Right lobe of liver (tissue), 6 donors: ENCODE results near the gene RCAN3. TPM values are rescaled to one million over a fixed set of nuclear protein-coding genes. Genes with fewer than 3 reads are reported as not detected.
A peak's percentile ranks its signal among the peaks of the same experiment; 100 is the strongest.

ENCODE experiments used
- ATAC-seq, 4 donors: fragments of 200-7000 bp; cut with Tn5 transposase; one replicate each; pipeline ENCODE4 v1.9.1; 2020; ENCODE audit warnings: mild to moderate bottlenecking in 4 of 4, moderate library complexity in 4 of 4
- DNase-seq, 3 donors: peaks; one replicate each; pipeline ENCODE4 v3.0.0-alpha.2; 2020
- H3K27ac ChIP-seq, 3 donors: fragments of 200-600 bp; one replicate each; pipeline ENCODE4 v1.8.0; 2022
- H3K27me3 ChIP-seq, 2 donors: fragments of 200-600 bp; one replicate each; pipeline ENCODE4 v1.8.0; 2022
- H3K36me3 ChIP-seq, 4 donors: fragments of 200-600 bp; sonication (generic) in 1 of 4; one replicate each; pipeline versions ENCODE4 v1.5.1 to v1.8.0; 2017 to 2022; ENCODE audit warnings: control low read depth in 1 of 4
- H3K4me1 ChIP-seq, 4 donors: fragments of 200-600 bp; sonication (generic) in 1 of 4; one replicate each; pipeline versions ENCODE4 v1.5.1 to v1.8.0; 2017 to 2022; ENCODE audit warnings: control low read depth in 1 of 4
- H3K4me3 ChIP-seq, 3 donors: fragments of 200-600 bp; one replicate each; pipeline ENCODE4 v1.8.0; 2022
- H3K9me3 ChIP-seq, 4 donors: fragments of 200-600 bp; sonication (generic) in 1 of 4; one replicate each; pipeline versions ENCODE4 v1.5.1 to v1.8.0; 2017 to 2022; ENCODE audit warnings: control low read depth in 1 of 4
- POLR2A ChIP-seq: fragments of 450-650 bp; IDR thresholded peaks from one replicate; pipeline ENCODE4 v1.6.1; 2017; ENCODE audit warnings: antibody characterized with exemption, mild to moderate bottlenecking
- WGBS: methylation state at CpG from one replicate; pipeline ENCODE4 v1.1.6; 2018; ENCODE audit warnings: low coverage, low lambda C conversion rate; ENCODE audit not compliant: insufficient coverage; ENCODE audit errors: missing lambda C conversion rate; 5-methylcytosine and 5-hydroxymethylcytosine counted together
- intact Hi-C, 2 donors: fragments of 100-400 bp; cut with DNase I; formaldehyde crosslinking; loops; one replicate each; pipeline versions ENCODE4 v1.11.2 to v1.14.1; 2022
- total RNA-seq, 6 experiments: library from RNA; depleted of rRNA in 2 of 6; stranded (reverse); fragments of >200 nt in 2 of 6; fragmentation: NEBNext Ultra II Directional in 3 of 6; extraction: Animal tissue kit (Norgen Biotek cat#: 25700) in 3 of 6; gene quantifications; one replicate each; pipeline versions ENCODE4 v1.1.0 to v1.2.4, GENCODE V29; 2016 to 2023
- TF ChIP-seq, protein P1 (sequence below), 4 donors: fragments of 200-600 bp in 3 of 4; fragments of 450-650 bp in 1 of 4; IDR thresholded peaks; one replicate each; pipeline versions ENCODE4 v1.5.1 to v1.8.0; 2016 to 2022; ENCODE audit warnings: antibody characterized with exemption in 4 of 4, mild to moderate bottlenecking in 2 of 4
- donor health status: DM: no; HTN: yes; CAD: no.
- donor health status: DM: no; HTN: no; CAD: no.
- donor health status: DM: no; HTN: no; CAD: no.
- donor health status: DM: no; HTN: yes; CAD: no.
- donor health status: DM: no; HTN: yes; CAD: no.

Gene RCAN3
- total RNA-seq, 6 experiments from 2014 or later = 1.2 to 3.1 (median 2.1) TPM

DNA sequence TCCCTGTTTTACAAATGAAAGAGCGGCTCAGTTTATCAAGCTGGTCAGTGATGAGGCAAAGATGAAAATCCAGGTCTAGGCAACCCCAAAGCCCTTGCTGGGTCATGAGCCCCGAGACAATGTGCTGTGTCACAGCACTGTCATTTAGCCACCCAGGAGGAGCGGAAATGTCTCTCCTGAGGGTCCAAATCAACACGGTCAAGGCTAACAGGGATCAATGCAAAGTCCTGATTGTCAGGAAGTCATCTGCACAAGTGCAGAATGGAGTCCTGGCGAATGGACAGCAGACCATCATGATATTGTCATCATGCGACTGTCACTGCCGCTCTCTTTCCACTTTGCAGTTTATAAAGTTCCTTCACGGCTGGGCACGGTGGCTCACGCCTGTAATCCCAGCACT, 83.5 kb downstream of the RCAN3 start:
- TF ChIP-seq, protein P1, sequence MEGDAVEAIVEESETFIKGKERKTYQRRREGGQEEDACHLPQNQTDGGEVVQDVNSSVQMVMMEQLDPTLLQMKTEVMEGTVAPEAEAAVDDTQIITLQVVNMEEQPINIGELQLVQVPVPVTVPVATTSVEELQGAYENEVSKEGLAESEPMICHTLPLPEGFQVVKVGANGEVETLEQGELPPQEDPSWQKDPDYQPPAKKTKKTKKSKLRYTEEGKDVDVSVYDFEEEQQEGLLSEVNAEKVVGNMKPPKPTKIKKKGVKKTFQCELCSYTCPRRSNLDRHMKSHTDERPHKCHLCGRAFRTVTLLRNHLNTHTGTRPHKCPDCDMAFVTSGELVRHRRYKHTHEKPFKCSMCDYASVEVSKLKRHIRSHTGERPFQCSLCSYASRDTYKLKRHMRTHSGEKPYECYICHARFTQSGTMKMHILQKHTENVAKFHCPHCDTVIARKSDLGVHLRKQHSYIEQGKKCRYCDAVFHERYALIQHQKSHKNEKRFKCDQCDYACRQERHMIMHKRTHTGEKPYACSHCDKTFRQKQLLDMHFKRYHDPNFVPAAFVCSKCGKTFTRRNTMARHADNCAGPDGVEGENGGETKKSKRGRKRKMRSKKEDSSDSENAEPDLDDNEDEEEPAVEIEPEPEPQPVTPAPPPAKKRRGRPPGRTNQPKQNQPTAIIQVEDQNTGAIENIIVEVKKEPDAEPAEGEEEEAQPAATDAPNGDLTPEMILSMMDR (IDR thresholded peaks at IDR 0.05) = no peak
- no peak for TF ChIP-seq POLR2A
- intact Hi-C loops = no loop called here
- ATAC-seq = no peak

DNA sequence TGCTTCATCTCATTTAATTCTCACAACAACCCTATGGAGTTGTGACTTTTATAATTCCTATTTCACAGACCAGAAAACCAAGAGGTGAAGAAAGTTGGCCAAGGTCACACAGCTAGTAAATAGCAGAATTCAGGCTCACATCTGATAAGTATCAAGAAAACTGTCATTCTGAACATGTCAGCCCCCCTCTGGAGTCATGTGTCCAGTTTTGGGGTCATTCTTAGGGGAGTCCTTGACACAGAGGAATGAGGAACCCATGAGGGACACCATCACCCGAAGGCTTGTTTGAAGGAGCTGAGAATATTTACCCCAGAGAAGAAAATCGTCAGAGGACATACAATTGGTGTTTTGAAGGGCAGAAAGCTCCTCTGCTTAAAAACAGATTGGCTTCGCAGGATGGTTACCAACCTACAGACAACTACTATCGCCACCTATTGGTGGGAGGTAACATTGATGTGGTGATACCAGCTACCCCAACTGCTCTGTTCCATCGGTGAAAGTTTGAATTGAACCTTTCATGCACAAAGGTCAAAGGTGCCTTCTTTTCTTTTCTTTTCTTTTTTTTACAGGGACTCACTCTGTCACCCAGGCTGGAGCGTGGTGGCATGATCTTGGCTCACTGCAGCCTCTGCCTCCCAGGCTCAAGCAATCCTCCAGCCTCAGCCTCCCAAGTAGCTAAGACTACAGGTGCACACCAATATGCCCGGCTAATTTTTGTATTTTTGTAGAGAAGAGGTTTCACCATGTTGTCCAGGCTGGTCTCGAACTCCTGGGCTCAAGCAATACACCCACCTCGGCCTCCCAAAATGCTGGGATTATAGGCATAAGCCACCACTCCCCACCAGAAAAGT, 84.6 kb downstream of the RCAN3 start:
- H3K4me1 ChIP-seq = peaks cover 0 to 6% (median 2%) of the 10 kb centered on the region in 4 donors
- peak; percentile 93 to 97 (median 94) for ATAC-seq
- no peaks in the 10 kb centered on the region for H3K27me3 ChIP-seq
- no peak for DNase-seq
- H3K36me3 ChIP-seq = no peaks in the 10 kb centered on the region
- TF ChIP-seq, protein P1 (IDR thresholded peaks at IDR 0.05) = peak; percentile 74 to 83 (median 79)
- no peak for TF ChIP-seq POLR2A
- H3K27ac ChIP-seq = no peak overlapping the region
- whole genome bisulfite sequencing = 24% methylated on average over 9 of the region's 9 CpGs
- intact Hi-C loops = no loop called here
- no peak overlapping the region for H3K4me3 ChIP-seq
- no peaks in the 10 kb centered on the region for H3K9me3 ChIP-seq

More for the DNA sequence above, 83.5 kb downstream of the RCAN3 start:
- Histone ChIP-seq H3K27me3 (no peaks in the 10 kb centered on the region), H3K4me3 (no peak overlapping the region), H3K36me3 (no peaks in the 10 kb centered on the region), H3K27ac (no peak overlapping the region), H3K4me1 (peaks cover 0 to 7% (median 3%) of the 10 kb centered on the region in 4 donors), H3K9me3 (no peaks in the 10 kb centered on the region)
- WGBS = 92% methylated on average over 2 of the region's 10 CpGs
- no peak for DNase-seq

DNA sequence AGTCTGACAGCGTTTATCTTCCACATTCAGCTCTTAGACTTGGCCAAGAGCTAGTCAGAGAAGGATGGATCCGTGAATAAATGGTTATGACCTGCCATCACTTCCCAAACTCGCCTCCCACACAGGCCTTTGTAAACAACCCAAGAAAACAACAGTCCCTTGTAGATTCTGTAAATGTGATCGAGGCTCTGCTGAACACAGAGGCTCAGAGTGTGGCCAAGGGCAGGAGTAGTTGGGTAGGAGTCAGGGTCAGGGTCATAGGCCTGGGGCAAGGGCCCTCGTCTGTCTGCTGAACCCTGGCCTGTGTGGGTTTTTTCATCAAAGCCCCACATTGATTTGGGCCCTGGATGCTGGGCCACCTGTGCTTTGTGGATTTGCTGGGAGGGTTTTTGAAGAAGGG, 85.9 kb downstream of the RCAN3 start:
- ATAC-seq (no peak), DNase-seq (no peak)
- WGBS = 37% methylated on average over 4 of the region's 5 CpGs
- Histone ChIP-seq H3K9me3 (no peaks in the 10 kb centered on the region), H3K36me3 (no peaks in the 10 kb centered on the region), H3K27me3 (no peaks in the 10 kb centered on the region), H3K4me1 (peaks cover 0 to 6% (median 2%) of the 10 kb centered on the region in 4 donors), H3K27ac (no peak overlapping the region), H3K4me3 (no peak overlapping the region)
- intact Hi-C loops = no loop called here
- TF ChIP-seq POLR2A = no peak
- TF ChIP-seq, protein P1 (IDR thresholded peaks at IDR 0.05) = no peak

DNA sequence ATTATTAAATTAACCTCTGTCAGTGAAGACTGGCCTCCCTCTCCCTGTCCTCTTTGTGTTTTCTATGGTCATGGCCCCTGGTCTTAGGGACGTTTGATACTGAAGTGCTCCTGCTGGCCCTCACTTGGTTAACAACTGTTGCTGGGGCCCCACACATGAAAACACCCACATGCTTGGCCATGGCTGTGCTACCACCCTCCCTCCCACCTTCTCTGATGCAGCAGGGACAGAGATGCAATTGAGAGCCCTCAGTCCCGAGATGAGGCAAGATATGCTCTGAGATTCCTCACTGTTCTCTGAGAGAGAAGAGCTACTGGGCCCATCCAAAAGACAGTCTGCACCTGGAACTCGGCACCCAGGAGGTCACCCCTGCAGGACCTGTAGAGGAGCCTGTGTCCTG, 86.6 kb downstream of the RCAN3 start:
- intact Hi-C loops = no loop called here
- WGBS = 40% methylated on average over 1 of the region's 3 CpGs
- H3K9me3 ChIP-seq = no peaks in the 10 kb centered on the region
- H3K36me3 ChIP-seq = no peaks in the 10 kb centered on the region
- no peaks in the 10 kb centered on the region for H3K27me3 ChIP-seq
- no peak overlapping the region for H3K4me3 ChIP-seq
- H3K27ac ChIP-seq = no peak overlapping the region
- H3K4me1 ChIP-seq = peaks cover 0 to 6% (median 2%) of the 10 kb centered on the region in 4 donors
- DNase-seq (no peak), ATAC-seq (no peak)
- no peak for TF ChIP-seq POLR2A
- TF ChIP-seq, protein P1 (IDR thresholded peaks at IDR 0.05) = no peak

Other genes starting within 250 kb of the RCAN3 start
- under 1 TPM in 5 of 6 experiments, not detected in 1; 0.20 to 1.00 (median 0.26) TPM for gene GRHL3, start 183.5 kb upstream of the RCAN3 start, total RNA-seq
- 1 to 10 TPM; 1.0 to 3.6 (median 1.7) TPM for gene STPG1, start 89.1 kb upstream of the RCAN3 start, total RNA-seq
- 1 to 10 TPM; 3.4 to 9.2 (median 6.0) TPM for gene NIPAL3, start 87.0 kb upstream of the RCAN3 start, total RNA-seq
- 1 to 10 TPM in 3 of 6 experiments, under 1 TPM in 3; 0.81 to 2.6 (median 0.99) TPM for gene NCMAP, start 53.3 kb downstream of the RCAN3 start, total RNA-seq
- gene SRRM1, start 140.5 kb downstream of the RCAN3 start, total RNA-seq = 10 to 100 TPM; 41.1 to 52.0 (median 44.9) TPM
- gene CLIC4, start 242.6 kb downstream of the RCAN3 start, total RNA-seq = 10 to 100 TPM; 35.0 to 63.6 (median 44.3) TPM